Esophagus muscularis mucosa (tissue), 4 donors: ENCODE data around the gene APP. TPM values are rescaled to one million over a fixed set of nuclear protein-coding genes. Genes with fewer than 3 reads are reported as not detected.

Experiments used
- DNase-seq: peaks from one replicate; pipeline ENCODE4 v3.0.0-alpha.2; 2017; ENCODE audit errors: extremely low spot score
- H3K27ac ChIP-seq, 4 donors: fragments of 200-600 bp; sonication (generic); replicated peaks in 1 of 4; 1 replicate in 3 of 4; 2 replicates in 1 of 4; pipeline ENCODE4 v1.5.1; 2016 to 2019; ENCODE audit warnings: mild to moderate bottlenecking in 1 of 4
- H3K27me3 ChIP-seq, 4 donors: fragments of 200-600 bp; sonication (generic); one replicate each; pipeline versions ENCODE4 v1.5.1 to v1.6.0; 2016 to 2019
- H3K36me3 ChIP-seq, 4 donors: fragments of 200-600 bp; sonication (generic); one replicate each; pipeline ENCODE4 v1.5.1; 2016 to 2019
- H3K4me1 ChIP-seq, 4 donors: fragments of 200-600 bp; sonication (generic); one replicate each; pipeline ENCODE4 v1.5.1; 2016 to 2019
- H3K4me3 ChIP-seq, 4 donors: fragments of 200-600 bp; sonication (generic); 1 replicate in 2 of 4; 2 replicates in 2 of 4; pipeline ENCODE4 v1.5.1; 2016 to 2019; ENCODE audit warnings: mild to moderate bottlenecking in 4 of 4, moderate library complexity in 1 of 4
- H3K9me3 ChIP-seq, 4 donors: fragments of 200-600 bp; sonication (generic); 1 replicate in 3 of 4; 2 replicates in 1 of 4; pipeline ENCODE4 v1.5.1; 2016 to 2019
- EP300 ChIP-seq: sonication (generic); formaldehyde crosslinking; IDR thresholded peaks from one replicate; pipeline ENCODE4 v1.6.1; 2017; ENCODE audit warnings: antibody characterized with exemption
- POLR2A ChIP-seq: fragments of 450-650 bp; IDR thresholded peaks from one replicate; pipeline ENCODE4 v1.6.1; 2017; ENCODE audit warnings: antibody characterized with exemption, moderate library complexity, mild to moderate bottlenecking, low read depth
- POLR2AphosphoS5 ChIP-seq, 2 donors: sonication (generic); formaldehyde crosslinking; IDR thresholded peaks; one replicate each; pipeline ENCODE4 v1.6.1; 2017; ENCODE audit warnings: antibody characterized with exemption in 2 of 2
- WGBS: methylation state at CpG from one replicate; pipeline ENCODE4 v1.1.5; 2018; 5-methylcytosine and 5-hydroxymethylcytosine counted together
- intact Hi-C: fragments of 100-400 bp; cut with DNase I; formaldehyde crosslinking; loops from one replicate; pipeline ENCODE4 v1.15.1; 2023
- total RNA-seq, 4 donors: library from RNA; depleted of rRNA; stranded (reverse); fragments of >200 nt; gene quantifications; one replicate each; pipeline versions ENCODE4 v1.1.0 to v1.2.1, GENCODE V29; 2016
- TF ChIP-seq, protein P1 (sequence below), 3 experiments: fragments of 200-600 bp in 2 of 3; fragments of 450-650 bp in 1 of 3; sonication (generic) in 2 of 3; IDR thresholded peaks; one replicate each; pipeline ENCODE4 v1.5.1; 2017 to 2019; ENCODE audit warnings: antibody characterized with exemption in 3 of 3, mild to moderate bottlenecking in 2 of 3, moderate library complexity in 1 of 3

Gene APP
- total RNA-seq, 4 donors from 2014 or later, result 459 to 790 (median 624) TPM

DNA sequence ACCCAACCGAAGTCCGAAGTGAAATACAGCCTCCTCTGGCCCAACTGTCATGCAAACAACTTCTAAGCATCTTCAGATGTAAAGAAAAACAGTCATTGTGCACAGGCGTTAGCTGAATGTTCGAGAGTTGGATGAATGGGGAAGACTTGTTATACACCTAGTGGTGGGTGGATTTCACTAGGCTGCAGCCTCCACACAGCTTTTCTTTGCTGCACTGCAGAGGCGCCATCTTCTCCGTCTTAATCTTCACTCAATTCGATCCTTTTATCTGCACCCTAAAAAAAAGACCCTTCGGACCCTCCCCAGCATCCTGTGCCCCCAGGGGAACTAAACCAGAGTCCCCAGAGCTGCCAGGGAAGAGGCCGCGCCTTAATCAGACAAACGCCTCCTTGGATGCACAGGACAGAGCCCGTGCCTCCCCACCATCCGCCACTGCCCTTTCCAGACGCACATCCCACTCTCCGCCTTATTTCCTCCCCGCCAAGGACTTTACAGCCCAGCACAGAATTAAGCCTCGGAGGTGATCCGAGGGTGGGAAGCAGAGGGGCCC, 1.4 kb downstream of the APP start:
- no peak for TF ChIP-seq POLR2A
- TF ChIP-seq EP300, result no peak
- TF ChIP-seq POLR2AphosphoS5 (IDR thresholded peaks at IDR 0.05), result no peak
- TF ChIP-seq, protein P1, sequence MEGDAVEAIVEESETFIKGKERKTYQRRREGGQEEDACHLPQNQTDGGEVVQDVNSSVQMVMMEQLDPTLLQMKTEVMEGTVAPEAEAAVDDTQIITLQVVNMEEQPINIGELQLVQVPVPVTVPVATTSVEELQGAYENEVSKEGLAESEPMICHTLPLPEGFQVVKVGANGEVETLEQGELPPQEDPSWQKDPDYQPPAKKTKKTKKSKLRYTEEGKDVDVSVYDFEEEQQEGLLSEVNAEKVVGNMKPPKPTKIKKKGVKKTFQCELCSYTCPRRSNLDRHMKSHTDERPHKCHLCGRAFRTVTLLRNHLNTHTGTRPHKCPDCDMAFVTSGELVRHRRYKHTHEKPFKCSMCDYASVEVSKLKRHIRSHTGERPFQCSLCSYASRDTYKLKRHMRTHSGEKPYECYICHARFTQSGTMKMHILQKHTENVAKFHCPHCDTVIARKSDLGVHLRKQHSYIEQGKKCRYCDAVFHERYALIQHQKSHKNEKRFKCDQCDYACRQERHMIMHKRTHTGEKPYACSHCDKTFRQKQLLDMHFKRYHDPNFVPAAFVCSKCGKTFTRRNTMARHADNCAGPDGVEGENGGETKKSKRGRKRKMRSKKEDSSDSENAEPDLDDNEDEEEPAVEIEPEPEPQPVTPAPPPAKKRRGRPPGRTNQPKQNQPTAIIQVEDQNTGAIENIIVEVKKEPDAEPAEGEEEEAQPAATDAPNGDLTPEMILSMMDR (IDR thresholded peaks at IDR 0.05), result peak; percentile 27 to 50 (median 31)
- no peaks in the 10 kb centered on the region for H3K36me3 ChIP-seq
- H3K4me1 ChIP-seq, result peaks cover 36 to 56% (median 55%) of the 10 kb centered on the region in 4 donors
- H3K27me3 ChIP-seq, result no peaks in the 10 kb centered on the region
- H3K27ac ChIP-seq, result peak overlapping the region; percentile 87 to 92 (median 88)
- H3K9me3 ChIP-seq, result no peaks in the 10 kb centered on the region
- no peak for DNase-seq
- peak overlapping the region; percentile 76 to 96 (median 90) for H3K4me3 ChIP-seq
- 0% methylated on average over 18 of the region's 18 CpGs for WGBS
- intact Hi-C loops, result loop anchor here (5.0 to 10.0 kb wide), 2 partner anchors 37 to 54 kb away; no protein-coding TSS in a partner anchor

DNA sequence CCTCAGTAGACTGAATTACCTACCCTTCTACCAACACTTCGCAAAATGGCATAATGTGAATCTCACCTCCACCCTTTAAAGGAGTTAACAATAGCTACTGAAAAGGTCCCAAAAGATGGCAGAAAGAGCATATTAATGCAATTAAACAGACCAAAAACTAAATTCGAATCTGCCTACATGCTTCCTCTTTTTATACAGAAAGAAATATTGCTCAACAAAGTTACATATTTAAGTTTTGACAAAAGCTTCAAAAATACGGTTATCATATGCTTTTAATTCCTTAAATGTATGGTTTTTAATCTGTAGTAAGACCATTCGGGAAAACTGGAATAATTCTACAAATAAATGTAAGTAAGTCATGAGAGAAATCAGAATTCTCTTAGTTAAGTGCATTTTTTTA, 2.2 kb downstream of the APP start:
- no peaks in the 10 kb centered on the region for H3K36me3 ChIP-seq
- H3K27ac ChIP-seq, result peak overlapping the region; percentile 87 to 92 (median 88)
- 56% methylated on average over 4 of the region's 4 CpGs for WGBS
- TF ChIP-seq POLR2A (no peak), EP300 (no peak), POLR2AphosphoS5 (IDR thresholded peaks at IDR 0.05) (no peak)
- TF ChIP-seq, protein P1 (IDR thresholded peaks at IDR 0.05), result no peak
- peaks cover 36 to 64% (median 63%) of the 10 kb centered on the region in 4 donors for H3K4me1 ChIP-seq
- DNase-seq, result no peak
- no peaks in the 10 kb centered on the region for H3K9me3 ChIP-seq
- H3K27me3 ChIP-seq, result no peaks in the 10 kb centered on the region
- H3K4me3 ChIP-seq, result peak overlapping the region; percentile 76 to 96 (median 90)
- intact Hi-C loops, result loop anchor here (5.0 to 10.0 kb wide), 2 partner anchors 36 to 54 kb away; no protein-coding TSS in a partner anchor

DNA sequence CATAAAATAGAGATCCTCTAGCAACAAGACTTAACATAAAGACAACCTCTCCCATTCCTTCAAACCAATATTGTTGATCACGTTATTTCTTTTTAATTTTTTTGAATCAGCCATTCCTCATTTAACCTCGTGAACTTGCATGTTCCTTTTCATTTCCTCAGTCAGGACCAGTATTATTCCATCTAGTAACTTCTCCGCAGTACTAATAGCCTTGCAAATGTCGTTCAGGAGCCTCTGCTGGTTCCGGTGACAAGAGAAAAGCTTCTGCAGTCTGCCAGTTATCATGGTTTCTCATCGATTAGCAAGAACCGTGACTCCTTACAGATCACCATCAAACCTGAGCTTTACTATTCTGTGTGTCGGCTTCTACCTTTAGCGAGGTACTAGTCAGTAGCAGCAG, 3.0 kb downstream of the APP start:
- H3K9me3 ChIP-seq, result no peaks in the 10 kb centered on the region
- intact Hi-C loops, result loop anchor here (5.0 to 10.0 kb wide), 2 partner anchors 35 to 53 kb away; no protein-coding TSS in a partner anchor
- H3K4me3 ChIP-seq, result peak overlapping the region; percentile 76 to 96 (median 90)
- no peaks in the 10 kb centered on the region for H3K27me3 ChIP-seq
- peaks cover 36 to 66% (median 63%) of the 10 kb centered on the region in 4 donors for H3K4me1 ChIP-seq
- TF ChIP-seq, protein P1 (IDR thresholded peaks at IDR 0.05), result no peak
- TF ChIP-seq POLR2A (no peak), EP300 (no peak), POLR2AphosphoS5 (IDR thresholded peaks at IDR 0.05) (no peak)
- H3K36me3 ChIP-seq, result no peaks in the 10 kb centered on the region
- whole genome bisulfite sequencing, result 67% methylated on average over 9 of the region's 9 CpGs
- DNase-seq, result no peak
- peak overlapping the region in 3 of 4 donors; percentile 10 to 92 (median 88) for H3K27ac ChIP-seq

DNA sequence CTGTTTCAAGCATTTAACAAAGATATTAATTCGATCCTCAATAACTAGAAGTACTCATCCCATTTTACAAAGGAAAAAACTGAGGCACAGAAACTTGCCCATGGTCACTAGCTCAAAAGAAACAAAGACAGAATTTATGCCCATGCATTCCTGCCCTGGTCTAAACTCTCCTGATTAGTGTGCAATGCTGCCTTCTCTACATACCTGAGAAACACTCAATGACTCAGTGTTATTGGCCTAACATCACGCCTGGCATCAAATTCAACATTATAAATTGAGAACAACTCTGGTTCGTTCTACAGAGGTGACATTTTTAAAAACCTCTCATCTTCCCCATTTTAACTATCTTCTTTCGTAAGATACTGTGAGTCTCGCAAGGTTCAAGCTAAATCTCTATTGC, 5.2 kb downstream of the APP start:
- no peaks in the 10 kb centered on the region for H3K36me3 ChIP-seq
- H3K27me3 ChIP-seq, result no peaks in the 10 kb centered on the region
- intact Hi-C loops, result loop anchor here (5.0 to 10.0 kb wide), 2 partner anchors 33 to 51 kb away; no protein-coding TSS in a partner anchor
- DNase-seq, result no peak
- no peak overlapping the region for H3K4me3 ChIP-seq
- no peaks in the 10 kb centered on the region for H3K9me3 ChIP-seq
- 71% methylated on average over 5 of the region's 5 CpGs for WGBS
- TF ChIP-seq POLR2A, result no peak
- TF ChIP-seq, protein P1 (IDR thresholded peaks at IDR 0.05), result no peak
- no peak for TF ChIP-seq POLR2AphosphoS5 (IDR thresholded peaks at IDR 0.05)
- peak overlapping the region in 1 of 4 donors; percentile 88 for H3K27ac ChIP-seq
- H3K4me1 ChIP-seq, result peaks cover 32 to 67% (median 60%) of the 10 kb centered on the region in 4 donors
